ENCODE results near the gene RPS15. TPM values are rescaled to one million over a fixed set of nuclear protein-coding genes. Genes with fewer than 3 reads are reported as not detected.

Gene RPS15
- total RNA-seq, 2 donors from 2014 or later, result 1,653 to 1,678 TPM

Other genes starting within 250 kb of the RPS15 start
- gene STK11, start 232.6 kb upstream of the RPS15 start, total RNA-seq, result 10 to 100 TPM; 70.0 to 70.4 TPM
- gene CBARP, start 200.4 kb upstream of the RPS15 start, total RNA-seq, result not detected
- gene ATP5F1D, start 196.6 kb upstream of the RPS15 start, total RNA-seq, result 100 to 1,000 TPM; 104 to 115 TPM
- gene MIDN, start 189.8 kb upstream of the RPS15 start, total RNA-seq, result 100 to 1,000 TPM in 1 of 2 donors, 10 to 100 TPM in 1; 87.1 to 113 TPM
- gene CIRBP, start 169.1 kb upstream of the RPS15 start, total RNA-seq, result 100 to 1,000 TPM; 460 to 474 TPM
- 10 to 100 TPM; 40.6 to 43.6 TPM for gene FAM174C, start 162.9 kb upstream of the RPS15 start, total RNA-seq
- not detected for gene EFNA2, start 152.5 kb upstream of the RPS15 start, total RNA-seq
- 10 to 100 TPM; 50.9 to 54.7 TPM for gene NDUFS7, start 54.5 kb upstream of the RPS15 start, total RNA-seq
- 1 to 10 TPM; 9.0 to 9.9 TPM for gene GAMT, start 36.9 kb upstream of the RPS15 start, total RNA-seq
- gene DAZAP1, start 30.8 kb upstream of the RPS15 start, total RNA-seq, result 100 to 1,000 TPM; 148 to 163 TPM
- under 1 TPM; 0.07 to 0.44 TPM for gene APC2, start 11.7 kb downstream of the RPS15 start, total RNA-seq
- gene C19orf25, start 40.8 kb downstream of the RPS15 start, total RNA-seq, result 10 to 100 TPM; 24.3 to 29.0 TPM
- gene PCSK4, start 52.0 kb downstream of the RPS15 start, total RNA-seq, result 1 to 10 TPM; 3.3 to 4.5 TPM
- 1 to 10 TPM; 1.8 to 2.3 TPM for gene REEP6, start 52.8 kb downstream of the RPS15 start, total RNA-seq
- gene ADAMTSL5, start 74.6 kb downstream of the RPS15 start, total RNA-seq, result 1 to 10 TPM; 2.9 to 5.6 TPM
- not detected for gene PLK5, start 85.7 kb downstream of the RPS15 start, total RNA-seq
- 1 to 10 TPM; 2.7 to 3.3 TPM for gene MEX3D, start 129.9 kb downstream of the RPS15 start, total RNA-seq
- 10 to 100 TPM; 37.9 to 40.6 TPM for gene MBD3, start 154.5 kb downstream of the RPS15 start, total RNA-seq
- 100 to 1,000 TPM; 125 to 128 TPM for gene UQCR11, start 167.1 kb downstream of the RPS15 start, total RNA-seq
- gene TCF3, start 214.2 kb downstream of the RPS15 start, total RNA-seq, result 10 to 100 TPM; 46.9 to 47.4 TPM

Measured in T-helper 17 cell (primary cell).